ENCODE data around the gene TMIGD1.
"Not testable (repeated sequence)": the region's sequence is repeated elsewhere in the genome, so short reads cannot be mapped to it uniquely, and the experiment has no call there.

The TMIGD1 gene

DNA sequence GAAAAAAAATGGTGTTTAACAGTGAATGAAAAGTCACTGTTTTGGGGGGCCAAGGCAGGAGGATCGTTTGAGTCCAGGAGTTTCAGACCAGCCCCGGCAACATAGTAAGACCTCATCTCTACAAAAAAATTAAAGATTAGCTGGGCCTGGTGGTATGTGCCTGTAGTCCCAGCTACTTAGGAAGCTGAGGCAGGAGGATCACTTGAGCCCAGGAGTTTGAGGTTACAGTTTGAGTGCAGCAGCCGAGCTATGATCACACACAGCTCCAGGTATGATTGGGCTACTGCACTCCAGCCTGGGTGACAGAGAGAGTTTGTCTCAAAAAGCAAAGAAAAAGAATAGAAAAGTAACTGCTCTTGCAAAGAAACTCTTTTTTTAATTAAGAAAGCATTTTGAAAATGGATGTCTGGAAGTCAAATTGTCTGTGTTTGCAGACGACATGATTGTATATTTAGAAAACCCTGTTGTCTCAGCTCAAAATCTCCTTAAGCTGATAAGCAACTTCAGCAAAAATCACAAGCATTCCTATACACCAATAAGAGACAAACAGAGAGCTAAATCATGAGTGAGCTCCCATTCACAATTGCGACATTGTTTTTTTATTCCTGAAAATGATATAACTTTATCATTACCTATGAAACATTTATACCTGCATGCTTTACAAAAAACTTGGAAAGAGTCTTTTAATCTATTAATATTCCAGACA lies 24.4 kb upstream of the TMIGD1 start:
- Histone ChIP-seq H3K27ac (ENCODE audit: low read depth, low read length) (no peak overlapping the region), H3K4me1 (ENCODE audit: control insufficient read depth in 1 of 2, insufficient read depth in 2 of 2, low read length in 2 of 2) (peaks cover 0 to 11% of the 10 kb centered on the region in 2 donors), H3K4me3 (ENCODE audit: low read depth in 1 of 2, low read length in 2 of 2) (no peak overlapping the region), H3K9ac (ENCODE audit: low read depth in 1 of 2, low read length in 2 of 2) (no peak overlapping the region), H3K9me3 (ENCODE audit: control insufficient read depth in 1 of 2, low read length in 2 of 2) (peaks cover 3 to 5% of the 10 kb centered on the region in 2 donors), H3K27me3 (ENCODE audit: control insufficient read depth in 1 of 2, insufficient read depth in 2 of 2, low read length in 2 of 2) (no peaks in the 10 kb centered on the region), H3K36me3 (ENCODE audit: control insufficient read depth in 1 of 2, insufficient read depth in 2 of 2, low read length in 2 of 2) (no peaks in the 10 kb centered on the region)

DNA sequence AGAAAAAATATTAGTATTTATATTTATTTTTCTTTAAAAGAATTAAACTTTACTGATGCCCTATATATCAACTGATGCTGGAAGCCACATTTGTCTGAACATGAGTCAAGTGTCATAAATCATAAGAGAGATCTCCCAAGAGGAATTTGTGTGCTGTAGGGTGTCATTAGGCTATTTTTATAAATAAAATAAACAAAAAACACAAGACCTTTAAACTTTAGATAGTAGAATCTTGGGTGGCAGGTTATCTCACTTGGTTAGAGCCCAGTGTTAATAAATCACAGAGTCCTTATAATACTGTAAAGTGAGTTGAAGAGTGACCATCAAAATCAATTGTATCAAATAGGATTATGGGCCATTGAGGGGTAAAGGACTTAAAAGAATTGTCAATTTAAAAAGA lies 23.6 kb upstream of the TMIGD1 start:
- Histone ChIP-seq H3K9me3 (ENCODE audit: control insufficient read depth in 1 of 2, low read length in 2 of 2) (peaks cover 3 to 5% of the 10 kb centered on the region in 2 donors), H3K9ac (ENCODE audit: low read depth in 1 of 2, low read length in 2 of 2) (no peak overlapping the region), H3K36me3 (ENCODE audit: control insufficient read depth in 1 of 2, insufficient read depth in 2 of 2, low read length in 2 of 2) (no peaks in the 10 kb centered on the region), H3K27me3 (ENCODE audit: control insufficient read depth in 1 of 2, insufficient read depth in 2 of 2, low read length in 2 of 2) (no peaks in the 10 kb centered on the region), H3K27ac (ENCODE audit: low read depth, low read length) (no peak overlapping the region), H3K4me3 (ENCODE audit: low read depth in 1 of 2, low read length in 2 of 2) (no peak overlapping the region), H3K4me1 (ENCODE audit: control insufficient read depth in 1 of 2, insufficient read depth in 2 of 2, low read length in 2 of 2) (peaks cover 0 to 4% of the 10 kb centered on the region in 2 donors)

DNA sequence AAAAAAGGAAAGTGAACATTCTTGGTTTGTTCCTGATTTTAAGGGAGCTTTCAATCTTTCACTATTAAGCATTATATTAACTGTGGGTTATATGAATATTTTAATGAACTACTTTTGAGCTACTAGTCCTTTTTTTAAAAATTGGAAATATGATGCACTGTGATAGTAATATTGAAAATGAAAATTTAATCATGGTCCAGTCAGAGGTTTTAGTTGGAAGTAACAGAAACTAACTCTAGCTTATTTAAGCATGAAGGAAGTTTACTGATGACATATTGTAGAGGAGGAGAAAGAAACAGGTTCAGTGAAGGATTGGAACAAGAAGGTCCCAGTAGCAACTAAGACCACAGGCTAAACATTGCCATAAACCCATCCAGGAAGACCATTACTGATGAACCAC lies 20.8 kb upstream of the TMIGD1 start:
- Histone ChIP-seq H3K36me3 (ENCODE audit: control insufficient read depth in 1 of 2, insufficient read depth in 2 of 2, low read length in 2 of 2) (no peaks in the 10 kb centered on the region), H3K4me1 (ENCODE audit: control insufficient read depth in 1 of 2, insufficient read depth in 2 of 2, low read length in 2 of 2) (peaks cover 0 to 4% of the 10 kb centered on the region in 2 donors), H3K27me3 (ENCODE audit: control insufficient read depth in 1 of 2, insufficient read depth in 2 of 2, low read length in 2 of 2) (no peaks in the 10 kb centered on the region), H3K9me3 (ENCODE audit: control insufficient read depth in 1 of 2, low read length in 2 of 2) (no peaks in the 10 kb centered on the region), H3K9ac (ENCODE audit: low read depth in 1 of 2, low read length in 2 of 2) (no peak overlapping the region), H3K4me3 (ENCODE audit: low read depth in 1 of 2, low read length in 2 of 2) (no peak overlapping the region), H3K27ac (ENCODE audit: low read depth, low read length) (no peak overlapping the region)

DNA sequence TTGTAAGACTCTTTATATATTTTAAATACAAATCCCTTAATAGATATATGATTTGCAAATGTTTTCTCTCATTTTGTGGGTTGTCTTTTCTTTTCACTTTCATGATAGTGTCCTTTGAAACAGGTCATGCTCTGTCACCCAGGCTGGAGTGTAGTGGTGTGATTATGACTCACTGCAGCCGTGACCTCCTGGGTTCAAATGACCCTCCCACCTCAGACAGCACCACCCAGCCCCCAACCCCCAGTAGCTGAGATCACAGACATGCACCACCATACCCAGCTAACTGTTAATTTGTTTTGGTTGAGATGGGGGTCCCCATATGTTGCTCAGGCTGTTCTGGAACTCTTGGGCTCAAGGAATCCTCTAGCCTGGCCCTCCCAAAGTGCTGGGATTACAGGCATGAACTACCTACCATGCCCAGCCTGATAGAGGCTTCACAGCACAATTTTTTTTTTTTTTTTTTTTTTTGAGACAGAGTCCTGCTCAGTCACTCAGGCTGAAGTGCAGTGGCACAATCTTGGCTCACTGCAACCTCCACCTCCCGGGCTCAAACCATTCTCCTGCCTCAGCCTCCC lies 18.5 kb upstream of the TMIGD1 start:
- H3K27ac ChIP-seq (ENCODE audit: low read depth, low read length), result no peak overlapping the region
- H3K4me3 ChIP-seq (ENCODE audit: low read depth in 1 of 2, low read length in 2 of 2), result no peak overlapping the region
- no peaks in the 10 kb centered on the region for H3K9me3 ChIP-seq (ENCODE audit: control insufficient read depth in 1 of 2, low read length in 2 of 2)
- peaks cover 0 to 9% of the 10 kb centered on the region in 2 donors for H3K4me1 ChIP-seq (ENCODE audit: control insufficient read depth in 1 of 2, insufficient read depth in 2 of 2, low read length in 2 of 2)
- no peaks in the 10 kb centered on the region for H3K27me3 ChIP-seq (ENCODE audit: control insufficient read depth in 1 of 2, insufficient read depth in 2 of 2, low read length in 2 of 2)
- no peaks in the 10 kb centered on the region for H3K36me3 ChIP-seq (ENCODE audit: control insufficient read depth in 1 of 2, insufficient read depth in 2 of 2, low read length in 2 of 2)
- no peak overlapping the region for H3K9ac ChIP-seq (ENCODE audit: low read depth in 1 of 2, low read length in 2 of 2)

DNA sequence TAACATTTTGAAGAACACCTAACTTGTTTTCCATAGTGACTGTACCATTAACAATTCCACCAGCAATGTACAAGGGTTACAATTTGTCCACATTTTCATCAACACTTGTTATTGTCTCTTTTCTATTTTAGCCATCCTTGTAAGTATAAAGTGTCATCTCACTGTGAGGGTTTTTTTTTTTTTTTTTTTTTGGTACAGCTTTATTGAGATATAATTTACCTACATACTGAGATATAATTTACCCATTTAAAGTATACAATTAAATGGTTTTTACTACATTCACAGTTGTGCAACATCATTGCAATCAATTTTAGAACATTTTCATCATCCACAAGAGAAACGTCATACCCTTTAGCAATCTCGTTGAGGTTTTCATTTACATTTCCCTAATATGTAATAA lies 17.9 kb upstream of the TMIGD1 start:
- Histone ChIP-seq H3K27me3 (ENCODE audit: control insufficient read depth in 1 of 2, insufficient read depth in 2 of 2, low read length in 2 of 2) (no peaks in the 10 kb centered on the region), H3K9ac (ENCODE audit: low read depth in 1 of 2, low read length in 2 of 2) (no peak overlapping the region), H3K27ac (ENCODE audit: low read depth, low read length) (no peak overlapping the region), H3K36me3 (ENCODE audit: control insufficient read depth in 1 of 2, insufficient read depth in 2 of 2, low read length in 2 of 2) (no peaks in the 10 kb centered on the region), H3K4me3 (ENCODE audit: low read depth in 1 of 2, low read length in 2 of 2) (no peak overlapping the region), H3K4me1 (ENCODE audit: control insufficient read depth in 1 of 2, insufficient read depth in 2 of 2, low read length in 2 of 2) (peaks cover 5 to 6% of the 10 kb centered on the region in 2 donors), H3K9me3 (ENCODE audit: control insufficient read depth in 1 of 2, low read length in 2 of 2) (no peaks in the 10 kb centered on the region)

DNA sequence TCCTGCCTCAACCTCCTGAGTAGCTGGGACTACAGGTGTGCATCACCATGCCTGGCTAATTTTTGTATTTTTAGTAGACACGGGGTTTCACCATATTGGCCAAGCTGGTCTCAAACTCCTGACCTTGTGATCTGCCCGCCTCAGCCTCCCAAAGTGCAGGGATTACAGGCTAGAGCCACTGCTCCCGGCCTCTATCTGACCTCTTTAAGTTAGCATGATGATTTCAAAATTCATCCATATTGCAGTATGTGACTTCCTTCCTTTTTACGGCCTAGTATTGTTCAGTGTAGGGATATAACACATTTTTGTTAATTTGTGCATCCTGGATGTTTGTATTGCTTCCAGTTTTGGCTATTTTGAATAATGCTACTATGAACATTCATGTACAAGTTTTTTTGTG lies 17.4 kb upstream of the TMIGD1 start:
- H3K27me3 ChIP-seq (ENCODE audit: control insufficient read depth in 1 of 2, insufficient read depth in 2 of 2, low read length in 2 of 2); H3K27ac ChIP-seq (ENCODE audit: low read depth, low read length); H3K4me3 ChIP-seq (ENCODE audit: low read depth in 1 of 2, low read length in 2 of 2); H3K9ac ChIP-seq (ENCODE audit: low read depth in 1 of 2, low read length in 2 of 2); H3K9me3 ChIP-seq (ENCODE audit: control insufficient read depth in 1 of 2, low read length in 2 of 2); H3K36me3 ChIP-seq (ENCODE audit: control insufficient read depth in 1 of 2, insufficient read depth in 2 of 2, low read length in 2 of 2): not testable (repeated sequence)
- H3K4me1 ChIP-seq (ENCODE audit: control insufficient read depth in 1 of 2, insufficient read depth in 2 of 2, low read length in 2 of 2), result peaks cover 10 to 11% of the 10 kb centered on the region in 2 donors

DNA sequence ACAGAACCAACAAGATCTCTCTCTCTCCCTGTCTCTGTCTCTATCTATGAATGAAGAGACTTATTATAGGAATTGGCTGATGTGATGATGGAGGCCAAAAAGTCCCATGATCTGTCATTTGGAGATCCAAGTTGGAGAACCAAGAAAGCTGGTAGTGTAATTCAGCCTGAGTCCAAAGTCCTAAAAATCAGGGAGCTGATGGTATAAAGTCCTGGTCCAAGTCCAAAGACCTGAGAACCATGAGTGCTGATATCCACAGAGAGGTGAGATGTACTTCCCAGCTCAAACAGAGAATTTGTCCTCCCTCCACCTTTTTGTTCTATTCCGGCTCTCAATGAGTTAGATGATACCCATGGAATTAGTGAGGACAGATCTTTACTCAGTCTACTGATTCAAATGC lies 15.4 kb upstream of the TMIGD1 start:
- Histone ChIP-seq H3K9ac (ENCODE audit: low read depth in 1 of 2, low read length in 2 of 2) (no peak overlapping the region), H3K36me3 (ENCODE audit: control insufficient read depth in 1 of 2, insufficient read depth in 2 of 2, low read length in 2 of 2) (no peaks in the 10 kb centered on the region), H3K9me3 (ENCODE audit: control insufficient read depth in 1 of 2, low read length in 2 of 2) (no peaks in the 10 kb centered on the region), H3K4me3 (ENCODE audit: low read depth in 1 of 2, low read length in 2 of 2) (no peak overlapping the region), H3K27me3 (ENCODE audit: control insufficient read depth in 1 of 2, insufficient read depth in 2 of 2, low read length in 2 of 2) (no peaks in the 10 kb centered on the region), H3K27ac (ENCODE audit: low read depth, low read length) (no peak overlapping the region), H3K4me1 (ENCODE audit: control insufficient read depth in 1 of 2, insufficient read depth in 2 of 2, low read length in 2 of 2) (peaks cover 29 to 30% of the 10 kb centered on the region in 2 donors)

DNA sequence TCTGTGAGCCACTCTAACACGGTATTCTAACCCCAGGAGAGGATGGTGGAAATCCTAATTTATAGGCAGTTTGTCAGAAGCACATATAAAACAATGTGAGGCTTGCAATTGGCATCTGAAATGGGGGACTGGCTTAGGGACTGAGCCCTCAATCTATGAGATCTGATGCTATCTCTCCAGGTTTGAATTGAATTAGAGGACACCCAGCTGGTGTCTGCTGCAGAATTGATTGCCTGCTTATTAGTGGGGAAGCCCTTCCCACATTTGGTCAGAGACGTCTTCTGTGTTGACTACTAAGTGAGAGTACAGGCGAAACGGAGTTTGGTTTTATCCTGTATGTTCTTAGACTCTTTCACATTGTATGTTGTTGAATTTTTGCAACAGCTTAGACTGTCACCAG lies 13.6 kb upstream of the TMIGD1 start:
- no peaks in the 10 kb centered on the region for H3K9me3 ChIP-seq (ENCODE audit: control insufficient read depth in 1 of 2, low read length in 2 of 2)
- no peak overlapping the region for H3K27ac ChIP-seq (ENCODE audit: low read depth, low read length)

DNA sequence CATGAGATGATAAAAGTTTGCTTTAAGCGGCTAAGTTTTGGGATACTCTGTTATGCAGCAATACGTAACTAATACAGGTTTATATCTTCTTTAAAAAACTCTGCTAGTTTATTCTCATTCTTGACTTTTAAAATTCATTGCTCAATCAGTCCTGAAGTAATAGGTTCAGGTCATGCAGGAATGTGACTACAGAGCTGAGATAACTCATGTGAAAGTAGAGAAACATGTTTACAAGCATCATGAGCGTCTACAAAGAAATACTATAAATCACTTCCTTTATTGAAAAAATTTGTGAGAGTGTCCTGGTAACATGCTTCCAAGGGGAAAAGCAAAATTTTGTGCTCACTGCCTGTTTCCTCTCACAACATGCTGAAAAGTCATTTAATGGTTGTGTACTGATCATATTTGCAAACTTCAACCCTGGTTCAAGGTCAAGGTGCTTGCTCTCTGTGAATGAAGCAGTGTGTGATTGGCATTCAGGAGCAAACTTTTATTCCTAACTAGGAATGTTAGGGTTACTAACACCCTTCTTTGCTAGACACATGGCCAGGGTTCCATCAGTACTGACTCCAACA lies 12.5 kb upstream of the TMIGD1 start:
- H3K4me1 ChIP-seq (ENCODE audit: control insufficient read depth in 1 of 2, insufficient read depth in 2 of 2, low read length in 2 of 2), result peaks cover 37 to 38% of the 10 kb centered on the region in 2 donors
- no peaks in the 10 kb centered on the region for H3K27me3 ChIP-seq (ENCODE audit: control insufficient read depth in 1 of 2, insufficient read depth in 2 of 2, low read length in 2 of 2)
- H3K27ac ChIP-seq (ENCODE audit: low read depth, low read length), result no peak overlapping the region
- H3K36me3 ChIP-seq (ENCODE audit: control insufficient read depth in 1 of 2, insufficient read depth in 2 of 2, low read length in 2 of 2), result no peaks in the 10 kb centered on the region
- H3K9me3 ChIP-seq (ENCODE audit: control insufficient read depth in 1 of 2, low read length in 2 of 2), result no peaks in the 10 kb centered on the region
- no peak overlapping the region for H3K4me3 ChIP-seq (ENCODE audit: low read depth in 1 of 2, low read length in 2 of 2)
- no peak overlapping the region for H3K9ac ChIP-seq (ENCODE audit: low read depth in 1 of 2, low read length in 2 of 2)

More for the DNA sequence above, 13.6 kb upstream of the TMIGD1 start:
- no peak overlapping the region for H3K9ac ChIP-seq (ENCODE audit: low read depth in 1 of 2, low read length in 2 of 2)
- H3K36me3 ChIP-seq (ENCODE audit: control insufficient read depth in 1 of 2, insufficient read depth in 2 of 2, low read length in 2 of 2), result no peaks in the 10 kb centered on the region
- H3K4me1 ChIP-seq (ENCODE audit: control insufficient read depth in 1 of 2, insufficient read depth in 2 of 2, low read length in 2 of 2), result peaks cover 37 to 38% of the 10 kb centered on the region in 2 donors
- no peaks in the 10 kb centered on the region for H3K27me3 ChIP-seq (ENCODE audit: control insufficient read depth in 1 of 2, insufficient read depth in 2 of 2, low read length in 2 of 2)
- no peak overlapping the region for H3K4me3 ChIP-seq (ENCODE audit: low read depth in 1 of 2, low read length in 2 of 2)

DNA sequence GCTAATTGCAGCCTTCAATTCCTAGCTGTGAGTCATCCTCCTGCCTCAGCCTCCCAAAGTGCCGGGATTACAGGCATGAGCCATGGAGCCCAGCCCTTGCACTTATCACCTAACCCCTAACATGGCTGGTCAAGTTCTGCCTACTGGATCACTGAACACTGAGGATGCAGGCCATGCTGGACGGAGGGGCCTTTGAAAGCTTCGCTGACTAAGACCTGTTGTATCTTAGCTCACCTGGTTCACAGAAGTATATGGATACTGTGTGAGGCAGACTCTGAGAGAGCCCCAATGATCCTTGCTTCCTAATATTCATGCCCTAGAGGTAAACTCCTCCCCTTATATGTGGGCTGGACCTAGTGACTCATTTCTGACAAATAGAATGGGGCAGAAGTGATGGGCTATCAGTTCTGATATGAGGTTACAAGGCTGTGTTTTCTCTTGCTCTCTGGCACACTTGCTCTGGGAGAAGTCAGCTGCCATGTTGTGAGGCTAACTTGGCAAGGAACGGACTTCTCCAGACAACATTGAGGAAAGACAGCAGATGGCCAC lies 11.7 kb upstream of the TMIGD1 start:
- Histone ChIP-seq H3K27me3 (ENCODE audit: control insufficient read depth in 1 of 2, insufficient read depth in 2 of 2, low read length in 2 of 2) (no peaks in the 10 kb centered on the region), H3K27ac (ENCODE audit: low read depth, low read length) (peak overlapping the region; percentile 13), H3K4me3 (ENCODE audit: low read depth in 1 of 2, low read length in 2 of 2) (peak overlapping the region in 1 of 2 donors; percentile 12), H3K9me3 (ENCODE audit: control insufficient read depth in 1 of 2, low read length in 2 of 2) (no peaks in the 10 kb centered on the region), H3K4me1 (ENCODE audit: control insufficient read depth in 1 of 2, insufficient read depth in 2 of 2, low read length in 2 of 2) (peaks cover 37 to 39% of the 10 kb centered on the region in 2 donors), H3K36me3 (ENCODE audit: control insufficient read depth in 1 of 2, insufficient read depth in 2 of 2, low read length in 2 of 2) (no peaks in the 10 kb centered on the region), H3K9ac (ENCODE audit: low read depth in 1 of 2, low read length in 2 of 2) (peak overlapping the region in 1 of 2 donors; percentile 15)
